Trophoblast cell (in vitro differentiated cells and primary cell): Measurements from ENCODE around the gene MAN1A1.
A peak's percentile ranks its signal among the peaks of the same experiment; 100 is the strongest.

Source experiments
- DNase-seq, 2 donors: peaks; one replicate each; pipeline ENCODE4 v3.0.0-alpha.2; 2016
- H2AFZ ChIP-seq: 2 replicates; pipeline ENCODE4 v1.6.1; 2013; ENCODE audit warnings: low read length, moderate library complexity, mild to moderate bottlenecking; ENCODE audit not compliant: insufficient read depth, poor library complexity
- H2AK5ac ChIP-seq: 2 replicates; pipeline ENCODE4 v1.6.1; 2013; ENCODE audit warnings: mild to moderate bottlenecking, low read length
- H2BK120ac ChIP-seq: 2 replicates; pipeline ENCODE4 v1.6.1; 2013; ENCODE audit warnings: low read length, mild to moderate bottlenecking, moderate library complexity; ENCODE audit not compliant: insufficient read depth, poor library complexity
- H2BK12ac ChIP-seq: 2 replicates; pipeline ENCODE4 v1.6.1; 2013; ENCODE audit warnings: mild to moderate bottlenecking, low read length, moderate library complexity
- H2BK5ac ChIP-seq: 2 replicates; pipeline ENCODE4 v1.6.1; 2013; ENCODE audit warnings: low read length, low read depth, moderate library complexity, mild to moderate bottlenecking; ENCODE audit not compliant: poor library complexity
- H3K14ac ChIP-seq: 2 replicates; pipeline ENCODE4 v1.6.1; 2013; ENCODE audit warnings: mild to moderate bottlenecking, low read length
- H3K18ac ChIP-seq: 2 replicates; pipeline ENCODE4 v1.6.1; 2013; ENCODE audit warnings: mild to moderate bottlenecking, low read length
- H3K23ac ChIP-seq: 2 replicates; pipeline ENCODE4 v1.6.1; 2013; ENCODE audit warnings: low read length
- H3K27ac ChIP-seq: 2 replicates; pipeline ENCODE4 v1.5.1; 2013; ENCODE audit warnings: low read depth, mild to moderate bottlenecking, inconsistent platforms, low read length, moderate library complexity
- H3K27me3 ChIP-seq: 2 replicates; pipeline ENCODE4 v1.6.1; 2013; ENCODE audit warnings: inconsistent platforms, mild to moderate bottlenecking, low read length, moderate library complexity; ENCODE audit not compliant: insufficient read depth
- H3K36me3 ChIP-seq, 2 experiments: 1 replicate in 1 of 2; 2 replicates in 1 of 2; pipeline ENCODE4 v1.6.1; 2013; ENCODE audit warnings: low read length in 2 of 2, mild to moderate bottlenecking in 2 of 2, moderate library complexity in 1 of 2; ENCODE audit not compliant: insufficient read depth in 2 of 2, control insufficient read depth in 1 of 2
- H3K4ac ChIP-seq: 2 replicates; pipeline ENCODE4 v1.6.1; 2013; ENCODE audit warnings: low read depth, mild to moderate bottlenecking, low read length, moderate library complexity
- H3K4me1 ChIP-seq, 2 experiments: 1 replicate in 1 of 2; 2 replicates in 1 of 2; pipeline ENCODE4 v1.6.1; 2013; ENCODE audit warnings: low read length in 2 of 2, mild to moderate bottlenecking in 2 of 2, moderate library complexity in 1 of 2; ENCODE audit not compliant: insufficient read depth in 2 of 2, control insufficient read depth in 1 of 2
- H3K4me2 ChIP-seq: 2 replicates; pipeline ENCODE4 v1.6.1; 2013; ENCODE audit warnings: inconsistent platforms, mild to moderate bottlenecking, low read length, moderate library complexity
- H3K4me3 ChIP-seq: 2 replicates; pipeline ENCODE4 v1.5.1; 2013; ENCODE audit warnings: mild to moderate bottlenecking, low read depth, low read length, inconsistent platforms
- H3K79me1 ChIP-seq: one replicate; pipeline ENCODE4 v1.6.1; 2013; ENCODE audit warnings: low read length
- H3K79me2 ChIP-seq: 2 replicates; pipeline ENCODE4 v1.6.1; 2013; ENCODE audit warnings: low read length, mild to moderate bottlenecking; ENCODE audit not compliant: control insufficient read depth, insufficient read depth, poor library complexity
- H3K9ac ChIP-seq: 2 replicates; pipeline ENCODE4 v1.6.1; 2013; ENCODE audit warnings: mild to moderate bottlenecking, low read length
- H3K9me3 ChIP-seq: 2 replicates; pipeline ENCODE4 v1.6.1; 2013; ENCODE audit warnings: low read depth, mild to moderate bottlenecking, control low read depth, inconsistent platforms, low read length; ENCODE audit not compliant: insufficient read depth
- H4K12ac ChIP-seq: 2 replicates; pipeline ENCODE4 v1.6.1; 2013; ENCODE audit warnings: low read depth, mild to moderate bottlenecking, low read length, moderate library complexity
- H4K8ac ChIP-seq: 2 replicates; pipeline ENCODE4 v1.6.1; 2013; ENCODE audit warnings: low read depth, mild to moderate bottlenecking, low read length, moderate library complexity
- H4K91ac ChIP-seq: one replicate; pipeline ENCODE4 v1.6.1; 2013; ENCODE audit warnings: low read depth, mild to moderate bottlenecking, low read length, moderate library complexity
- WGBS: extraction: QIAGEN DNeasy Blood & Tissue Kit; methylation state at CpG from one replicate; pipeline ENCODE4 v1.1.7; 2013; ENCODE audit warnings: missing lambda C conversion rate; ENCODE audit not compliant: insufficient read length, insufficient coverage; ENCODE audit errors: extremely low coverage; 5-methylcytosine and 5-hydroxymethylcytosine counted together

MAN1A1 gene

DNA sequence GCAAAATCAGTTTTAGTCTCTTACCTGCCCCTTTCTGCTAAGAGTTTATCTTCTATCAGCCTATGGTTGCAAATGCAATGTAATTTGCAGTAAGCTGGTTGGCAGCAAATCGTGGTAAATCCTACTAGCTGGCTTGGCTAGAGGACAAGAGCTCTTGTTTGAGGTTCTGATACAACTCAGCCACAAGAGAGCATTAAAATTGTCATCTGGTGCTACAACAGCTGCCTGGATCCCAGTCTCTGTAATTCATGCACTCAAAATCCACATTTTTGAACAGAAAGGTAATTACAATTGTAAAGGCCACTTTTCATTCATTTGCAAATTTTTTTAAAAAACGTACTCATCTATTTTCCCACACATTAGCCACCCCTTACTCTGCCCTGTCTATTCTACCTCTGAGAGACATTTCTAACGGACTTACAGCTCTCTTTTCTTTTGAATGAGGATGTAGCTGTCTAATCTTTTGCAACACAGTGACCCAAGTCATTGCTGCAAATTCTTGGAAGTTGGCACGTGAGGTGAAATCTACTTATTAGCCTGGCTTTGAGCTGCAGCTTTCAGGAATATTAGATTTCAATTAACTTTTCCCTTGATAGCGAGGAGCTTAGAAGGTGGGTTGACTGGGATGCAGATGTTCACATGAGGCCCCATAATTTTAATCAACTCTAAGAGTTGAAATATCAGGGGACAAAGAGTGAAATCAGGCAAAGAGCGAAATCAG is 217.1 kb downstream of the MAN1A1 start:
- no peak overlapping the region for H4K91ac ChIP-seq
- H3K36me3 ChIP-seq, result no peaks in the 10 kb centered on the region
- H3K18ac ChIP-seq, result no peak overlapping the region
- H3K9ac ChIP-seq, result no peak overlapping the region
- H3K14ac ChIP-seq, result no peak overlapping the region
- H3K4me1 ChIP-seq, result peaks cover 6 to 12% of the 10 kb centered on the region in 2 experiments
- no peaks in the 10 kb centered on the region for H3K27me3 ChIP-seq
- no peak overlapping the region for H2BK5ac ChIP-seq
- H2AFZ ChIP-seq, result no peak overlapping the region
- H2BK120ac ChIP-seq, result no peak overlapping the region
- H3K27ac ChIP-seq, result no peak overlapping the region
- H3K4ac ChIP-seq, result no peak overlapping the region
- H2AK5ac ChIP-seq, result no peak overlapping the region
- no peak overlapping the region for H2BK12ac ChIP-seq
- no peak overlapping the region for H4K12ac ChIP-seq
- no peaks in the 10 kb centered on the region for H3K9me3 ChIP-seq
- WGBS, result 100% methylated on average over 1 of the region's 6 CpGs
- no peak overlapping the region for H3K4me2 ChIP-seq
- H3K79me1 ChIP-seq, result peaks cover 7% of the 10 kb centered on the region
- H3K4me3 ChIP-seq, result no peak overlapping the region
- H3K79me2 ChIP-seq, result no peaks in the 10 kb centered on the region
- H4K8ac ChIP-seq, result no peak overlapping the region
- no peak overlapping the region for H3K23ac ChIP-seq
- no peak for DNase-seq

- no peak overlapping the region for H3K4me2 ChIP-seq
- H3K4me1 ChIP-seq, result peaks cover 7 to 13% of the 10 kb centered on the region in 2 experiments
- no peak overlapping the region for H3K4me3 ChIP-seq
- no peak overlapping the region for H3K23ac ChIP-seq
- no peak overlapping the region for H4K91ac ChIP-seq
- H3K9ac ChIP-seq, result no peak overlapping the region
- H4K12ac ChIP-seq, result no peak overlapping the region
- no peak overlapping the region for H2BK120ac ChIP-seq
- no peak overlapping the region for H4K8ac ChIP-seq
- H2AK5ac ChIP-seq, result no peak overlapping the region
- no peak overlapping the region for H3K27ac ChIP-seq
- H2BK12ac ChIP-seq, result no peak overlapping the region
- peak; percentile 27 to 89 for DNase-seq
- no peak overlapping the region for H3K18ac ChIP-seq
- no peaks in the 10 kb centered on the region for H3K27me3 ChIP-seq
- no peak overlapping the region for H2AFZ ChIP-seq
- H2BK5ac ChIP-seq, result no peak overlapping the region
- H3K9me3 ChIP-seq, result peaks cover 5% of the 10 kb centered on the region
- no peaks in the 10 kb centered on the region for H3K79me2 ChIP-seq
- H3K36me3 ChIP-seq, result no peaks in the 10 kb centered on the region
- no CpG with 5 or more reads among the region's 2 CpGs for WGBS
- H3K79me1 ChIP-seq, result peaks cover 8% of the 10 kb centered on the region
- H3K14ac ChIP-seq, result no peak overlapping the region
- H3K4ac ChIP-seq, result no peak overlapping the region
Observed at GRCh38 chr6:119129968-119130484, 219.5 kb downstream of the MAN1A1 start.

DNA sequence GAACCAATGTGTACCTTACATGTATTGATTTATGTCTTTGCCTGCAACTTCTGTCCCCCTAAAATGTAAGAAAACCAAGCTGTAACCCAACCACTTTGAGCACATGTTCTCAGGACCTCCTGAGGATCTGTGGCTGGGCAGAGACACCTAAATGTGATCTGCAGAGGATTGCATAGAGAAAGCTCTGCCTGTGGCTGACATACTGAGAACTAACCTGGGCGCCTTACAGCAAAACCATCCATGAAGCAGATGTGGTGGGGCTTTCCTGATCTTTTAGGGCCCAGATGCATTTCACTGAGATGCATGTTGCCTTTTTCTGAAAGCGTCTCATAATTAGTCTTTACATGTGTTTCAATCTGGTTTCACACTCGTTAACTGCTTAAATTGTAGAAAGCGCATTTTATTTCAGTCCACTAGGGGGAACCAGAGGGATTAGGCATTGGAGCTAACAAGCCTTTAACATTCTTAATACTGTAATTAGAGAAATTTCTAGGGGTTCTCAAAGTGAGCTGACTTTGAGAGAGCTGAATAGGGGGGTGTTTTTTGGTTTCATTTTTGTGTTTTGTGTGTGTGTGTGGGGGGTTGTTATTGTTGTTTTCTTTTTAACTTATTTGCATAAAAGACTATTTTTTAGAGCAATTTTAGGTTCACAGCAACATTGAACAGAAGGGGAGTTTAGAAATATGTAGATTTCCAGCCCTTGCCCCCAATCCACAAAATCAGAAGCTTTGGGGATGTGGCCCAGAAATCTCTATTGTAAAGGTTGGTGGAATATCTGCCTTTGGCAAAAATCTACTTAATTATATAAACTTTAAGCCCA is 220.2 kb downstream of the MAN1A1 start:
- Histone ChIP-seq H3K36me3 (no peaks in the 10 kb centered on the region), H3K9me3 (peaks cover 5% of the 10 kb centered on the region), H2AK5ac (no peak overlapping the region), H3K27ac (peak overlapping the region; percentile 82), H3K18ac (no peak overlapping the region), H4K91ac (peak overlapping the region; percentile 22), H3K23ac (no peak overlapping the region), H3K4me2 (peak overlapping the region; percentile 3), H3K27me3 (no peaks in the 10 kb centered on the region), H3K4me3 (no peak overlapping the region), H3K4ac (no peak overlapping the region), H2BK5ac (peak overlapping the region; percentile 35), H3K79me1 (peaks cover 8% of the 10 kb centered on the region), H3K14ac (no peak overlapping the region), H3K4me1 (peaks cover 7 to 13% of the 10 kb centered on the region in 2 experiments), H3K9ac (no peak overlapping the region), H4K12ac (no peak overlapping the region), H2AFZ (no peak overlapping the region), H2BK12ac (peak overlapping the region; percentile 7), H2BK120ac (peak overlapping the region; percentile 3), H3K79me2 (no peaks in the 10 kb centered on the region), H4K8ac (no peak overlapping the region)
- peak; percentile 13 to 91 for DNase-seq
- WGBS, result no CpG with 5 or more reads among the region's 4 CpGs

- H3K4me2 ChIP-seq, result peak overlapping the region; percentile 10
- no peak overlapping the region for H2AK5ac ChIP-seq
- H3K9ac ChIP-seq, result no peak overlapping the region
- WGBS, result no CpG with 5 or more reads among the region's 2 CpGs
- no peak overlapping the region for H2BK120ac ChIP-seq
- H2BK5ac ChIP-seq, result peak overlapping the region; percentile 59
- H4K91ac ChIP-seq, result no peak overlapping the region
- no peak overlapping the region for H4K12ac ChIP-seq
- H3K4ac ChIP-seq, result no peak overlapping the region
- H3K9me3 ChIP-seq, result peaks cover 5% of the 10 kb centered on the region
- H3K4me1 ChIP-seq, result peaks cover 7 to 13% of the 10 kb centered on the region in 2 experiments
- no peak overlapping the region for H3K4me3 ChIP-seq
- H3K27ac ChIP-seq, result peak overlapping the region; percentile 89
- DNase-seq, result peak in 1 of 2 donors; percentile 59
- H2BK12ac ChIP-seq, result no peak overlapping the region
- H3K36me3 ChIP-seq, result no peaks in the 10 kb centered on the region
- no peak overlapping the region for H3K14ac ChIP-seq
- H4K8ac ChIP-seq, result no peak overlapping the region
- peaks cover 8% of the 10 kb centered on the region for H3K79me1 ChIP-seq
- no peaks in the 10 kb centered on the region for H3K79me2 ChIP-seq
- no peak overlapping the region for H2AFZ ChIP-seq
- H3K23ac ChIP-seq, result no peak overlapping the region
- H3K27me3 ChIP-seq, result no peaks in the 10 kb centered on the region
- H3K18ac ChIP-seq, result no peak overlapping the region
Observed at GRCh38 chr6:119128252-119128912, 221.2 kb downstream of the MAN1A1 start.
